Measurements from ENCODE around the gene EIF6. TPM values are rescaled to one million over a fixed set of nuclear protein-coding genes. Genes with fewer than 3 reads are reported as not detected.

EIF6 gene
- total and polyA plus RNA-seq, 2 of the 8 experiments (the other 6 are each of a cell fraction or from before 2014, with no cell fraction given), result 184 to 319 TPM

GRCh38 chr20:35320396-35321126 is 36.0 kb upstream of the EIF6 start (continued):
- TF ChIP-seq BRCA1 (IDR thresholded peaks at IDR 0.05; ENCODE audit: low read depth, low read length) (no peak), CHD1 (IDR thresholded peaks at IDR 0.05; ENCODE audit: low read depth, low read length) (no peak), POLR2AphosphoS5 (IDR thresholded peaks at IDR 0.05; ENCODE audit: low read depth, low read length) (no peak), SAP30 (IDR thresholded peaks at IDR 0.05; ENCODE audit: insufficient read depth, insufficient replicate concordance, low read length) (no peak), ATF2 (IDR thresholded peaks at IDR 0.05; ENCODE audit: low read length) (no peak), KDM5A (IDR thresholded peaks at IDR 0.05; ENCODE audit: low read length) (no peak)
- TF ChIP-seq, protein P1, sequence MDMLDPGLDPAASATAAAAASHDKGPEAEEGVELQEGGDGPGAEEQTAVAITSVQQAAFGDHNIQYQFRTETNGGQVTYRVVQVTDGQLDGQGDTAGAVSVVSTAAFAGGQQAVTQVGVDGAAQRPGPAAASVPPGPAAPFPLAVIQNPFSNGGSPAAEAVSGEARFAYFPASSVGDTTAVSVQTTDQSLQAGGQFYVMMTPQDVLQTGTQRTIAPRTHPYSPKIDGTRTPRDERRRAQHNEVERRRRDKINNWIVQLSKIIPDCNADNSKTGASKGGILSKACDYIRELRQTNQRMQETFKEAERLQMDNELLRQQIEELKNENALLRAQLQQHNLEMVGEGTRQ (IDR thresholded peaks at IDR 0.05; ENCODE audit: low read length), result no peak

Measured in H1 (cell line).